Suprapubic skin (tissue), 4 donors: ENCODE measurements around the gene SLA2. TPM values are rescaled to one million over a fixed set of nuclear protein-coding genes. Genes with fewer than 3 reads are reported as not detected.

Experiments
- DNase-seq, 2 donors: peaks; one replicate each; pipeline ENCODE4 v3.0.0-alpha.2; 2019; ENCODE audit warnings: low spot score in 2 of 2
- H3K27ac ChIP-seq: fragments of 200-600 bp; sonication (generic); one replicate; pipeline ENCODE4 v1.5.1; 2019
- H3K27me3 ChIP-seq: fragments of 200-600 bp; sonication (generic); one replicate; pipeline ENCODE4 v1.5.1; 2019
- H3K36me3 ChIP-seq: fragments of 200-600 bp; sonication (generic); one replicate; pipeline ENCODE4 v1.5.1; 2019
- H3K4me1 ChIP-seq: fragments of 200-600 bp; sonication (generic); one replicate; pipeline ENCODE4 v1.5.1; 2019
- H3K4me3 ChIP-seq: fragments of 200-600 bp; sonication (generic); one replicate; pipeline ENCODE4 v1.5.1; 2019; ENCODE audit warnings: mild to moderate bottlenecking
- H3K9me3 ChIP-seq: fragments of 200-600 bp; sonication (generic); one replicate; pipeline ENCODE4 v1.5.1; 2019
- CTCF ChIP-seq, 2 donors: fragments of 200-600 bp in 1 of 2; fragments of 450-650 bp in 1 of 2; sonication (generic) in 1 of 2; IDR thresholded peaks; one replicate each; pipeline ENCODE4 v1.5.1; 2016 to 2019; ENCODE audit warnings: antibody characterized with exemption in 2 of 2, mild to moderate bottlenecking in 1 of 2, moderate library complexity in 1 of 2
- EP300 ChIP-seq: sonication (generic); formaldehyde crosslinking; IDR thresholded peaks from one replicate; pipeline ENCODE4 v1.6.1; 2017; ENCODE audit warnings: antibody characterized with exemption
- POLR2A ChIP-seq, 2 donors: fragments of 450-650 bp; IDR thresholded peaks; one replicate each; pipeline ENCODE4 v1.6.1; 2017; ENCODE audit warnings: antibody characterized with exemption in 2 of 2, mild to moderate bottlenecking in 2 of 2, moderate library complexity in 2 of 2
- POLR2AphosphoS5 ChIP-seq, 3 donors: sonication (generic); formaldehyde crosslinking; IDR thresholded peaks; one replicate each; pipeline ENCODE4 v1.6.1; 2017; ENCODE audit warnings: antibody characterized with exemption in 3 of 3
- WGBS: methylation state at CpG from one replicate; pipeline ENCODE4 v1.1.5; 2018; 5-methylcytosine and 5-hydroxymethylcytosine counted together
- total RNA-seq, 4 donors: library from RNA; depleted of rRNA; stranded (reverse); fragments of >200 nt; gene quantifications; one replicate each; pipeline ENCODE4 v1.1.0, GENCODE V29; 2016

Gene SLA2
- total RNA-seq, 4 donors from 2014 or later, result 0.30 to 0.97 TPM; not detected in 2

- H3K4me1 ChIP-seq, result no peaks in the 10 kb centered on the region
- no peak for TF ChIP-seq POLR2A (IDR thresholded peaks at IDR 0.05)
- no peak for TF ChIP-seq POLR2AphosphoS5 (IDR thresholded peaks at IDR 0.05)
- no peak for TF ChIP-seq EP300
- no peak for TF ChIP-seq CTCF (IDR thresholded peaks at IDR 0.05)
- no peak for DNase-seq
- no peak overlapping the region for H3K4me3 ChIP-seq
- no peaks in the 10 kb centered on the region for H3K27me3 ChIP-seq
- 92% methylated on average over 3 of the region's 3 CpGs for WGBS
- H3K36me3 ChIP-seq, result peaks cover 41% of the 10 kb centered on the region
- no peak overlapping the region for H3K27ac ChIP-seq
- H3K9me3 ChIP-seq, result no peaks in the 10 kb centered on the region
Observed at GRCh38 chr20:36655004-36655403, 9.0 kb upstream of the SLA2 start.

- DNase-seq, result no peak
- Histone ChIP-seq H3K9me3 (no peaks in the 10 kb centered on the region), H3K4me3 (no peak overlapping the region), H3K36me3 (peaks cover 38% of the 10 kb centered on the region), H3K4me1 (no peaks in the 10 kb centered on the region), H3K27ac (no peak overlapping the region), H3K27me3 (no peaks in the 10 kb centered on the region)
- 97% methylated on average over 8 of the region's 8 CpGs for WGBS
- TF ChIP-seq POLR2A (IDR thresholded peaks at IDR 0.05), result no peak
- no peak for TF ChIP-seq EP300
- no peak for TF ChIP-seq CTCF (IDR thresholded peaks at IDR 0.05)
- no peak for TF ChIP-seq POLR2AphosphoS5 (IDR thresholded peaks at IDR 0.05)
Observed at GRCh38 chr20:36654506-36654905, 8.5 kb upstream of the SLA2 start.

GRCh38 chr20:36653456-36653855 is 7.5 kb upstream of the SLA2 start:
- DNase-seq, result no peak
- Histone ChIP-seq H3K36me3 (peaks cover 33% of the 10 kb centered on the region), H3K27ac (no peak overlapping the region), H3K9me3 (no peaks in the 10 kb centered on the region), H3K27me3 (no peaks in the 10 kb centered on the region), H3K4me1 (no peaks in the 10 kb centered on the region), H3K4me3 (no peak overlapping the region)
- 91% methylated on average over 9 of the region's 9 CpGs for WGBS
- no peak for TF ChIP-seq CTCF (IDR thresholded peaks at IDR 0.05)
- no peak for TF ChIP-seq POLR2A (IDR thresholded peaks at IDR 0.05)
- no peak for TF ChIP-seq EP300
- TF ChIP-seq POLR2AphosphoS5 (IDR thresholded peaks at IDR 0.05), result no peak

GRCh38 chr20:36647196-36648121 is 1.5 kb upstream of the SLA2 start:
- Histone ChIP-seq H3K27ac (no peak overlapping the region), H3K36me3 (peaks cover 4% of the 10 kb centered on the region), H3K27me3 (no peaks in the 10 kb centered on the region), H3K4me3 (no peak overlapping the region), H3K4me1 (no peaks in the 10 kb centered on the region), H3K9me3 (no peaks in the 10 kb centered on the region)
- TF ChIP-seq CTCF (IDR thresholded peaks at IDR 0.05), result no peak
- no peak for TF ChIP-seq EP300
- no peak for TF ChIP-seq POLR2A (IDR thresholded peaks at IDR 0.05)
- no peak for TF ChIP-seq POLR2AphosphoS5 (IDR thresholded peaks at IDR 0.05)
- 70% methylated on average over 8 of the region's 8 CpGs for WGBS
- no peak for DNase-seq

- 68% methylated on average over 3 of the region's 3 CpGs for WGBS
- no peaks in the 10 kb centered on the region for H3K36me3 ChIP-seq
Observed at GRCh38 chr20:36646678-36647077, 682 bp upstream of the SLA2 start.

More at GRCh38 chr20:36646678-36647077, 682 bp upstream of the SLA2 start:
- Histone ChIP-seq H3K4me1 (no peaks in the 10 kb centered on the region), H3K9me3 (no peaks in the 10 kb centered on the region), H3K27ac (no peak overlapping the region), H3K27me3 (no peaks in the 10 kb centered on the region), H3K4me3 (no peak overlapping the region)
- no peak for DNase-seq
- TF ChIP-seq CTCF (IDR thresholded peaks at IDR 0.05), result no peak
- TF ChIP-seq POLR2AphosphoS5 (IDR thresholded peaks at IDR 0.05), result no peak
- no peak for TF ChIP-seq POLR2A (IDR thresholded peaks at IDR 0.05)
- TF ChIP-seq EP300, result no peak
